Hematopoietic multipotent progenitor cell treated with erythropoietin and hydrocortisone succinate and interleukin-3 and kit ligand, for 6 days (in vitro differentiated cells): ENCODE results near the gene ANKRD12.
"Not testable (repeated sequence)": the region's sequence is repeated elsewhere in the genome, so short reads cannot be mapped to it uniquely, and the experiment has no call there.

ENCODE experiments used
- DNase-seq: peaks from one replicate; pipeline ENCODE4 v3.0.0-alpha.2; 2015

The ANKRD12 gene

DNA sequence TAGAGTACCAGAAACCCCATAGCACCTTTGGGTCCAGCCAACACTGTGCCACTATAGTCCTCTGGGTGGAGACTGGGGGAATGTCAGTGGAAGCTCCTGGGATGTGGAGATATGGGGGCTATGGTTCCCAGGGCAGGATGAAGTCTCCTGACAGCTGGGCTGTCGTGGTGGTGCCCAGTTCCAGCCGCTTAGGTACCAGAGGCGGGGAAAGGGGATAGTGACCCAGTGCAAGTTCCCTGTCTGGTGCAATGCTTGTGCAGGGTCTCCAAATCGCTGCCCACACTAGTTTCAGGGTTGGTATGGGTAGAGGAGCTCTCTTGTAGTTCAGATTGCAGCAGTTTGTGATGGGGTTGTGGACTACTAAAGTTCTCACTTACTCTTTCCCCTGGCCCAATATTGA is 97.9 kb downstream of the ANKRD12 start:
- no peak for DNase-seq

DNA sequence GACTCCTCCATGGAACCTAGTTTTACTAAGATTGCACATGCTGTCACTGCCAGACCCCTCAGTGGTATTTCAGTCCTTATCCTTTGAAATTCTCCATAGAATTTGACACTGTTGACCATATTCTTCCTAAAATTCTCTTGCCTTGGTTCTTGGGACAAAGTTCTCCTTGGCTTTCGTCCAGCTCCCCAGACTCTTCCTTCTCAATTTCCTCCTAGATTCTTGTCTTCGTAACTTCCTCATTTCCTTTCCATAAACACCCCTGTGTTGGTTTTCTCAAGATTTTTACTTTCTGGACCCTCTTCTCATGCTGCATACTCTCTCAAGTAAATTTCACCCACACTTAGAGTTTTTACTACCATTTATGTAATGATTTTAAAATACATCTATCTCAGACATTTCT is 101.4 kb downstream of the ANKRD12 start:
- no peak for DNase-seq

DNA sequence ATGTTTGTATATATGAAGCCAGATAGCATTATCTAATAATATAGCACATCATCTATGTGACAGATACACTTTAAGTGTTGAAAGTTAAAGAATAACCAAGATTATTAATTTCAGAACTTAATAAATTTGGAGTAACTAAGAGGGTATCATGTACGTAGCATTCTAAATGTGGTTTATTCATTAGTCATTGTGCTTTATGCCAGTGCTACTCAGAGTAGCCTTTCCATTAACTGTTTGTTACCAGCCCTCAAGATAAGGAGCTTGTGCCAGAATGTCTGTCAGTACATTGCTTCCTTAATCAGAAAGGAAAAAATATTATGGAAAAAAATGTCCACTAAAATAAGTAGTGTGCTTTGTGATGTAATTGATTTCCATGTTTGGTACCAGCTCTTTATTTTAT is 103.1 kb downstream of the ANKRD12 start:
- DNase-seq = peak; percentile 46

DNA sequence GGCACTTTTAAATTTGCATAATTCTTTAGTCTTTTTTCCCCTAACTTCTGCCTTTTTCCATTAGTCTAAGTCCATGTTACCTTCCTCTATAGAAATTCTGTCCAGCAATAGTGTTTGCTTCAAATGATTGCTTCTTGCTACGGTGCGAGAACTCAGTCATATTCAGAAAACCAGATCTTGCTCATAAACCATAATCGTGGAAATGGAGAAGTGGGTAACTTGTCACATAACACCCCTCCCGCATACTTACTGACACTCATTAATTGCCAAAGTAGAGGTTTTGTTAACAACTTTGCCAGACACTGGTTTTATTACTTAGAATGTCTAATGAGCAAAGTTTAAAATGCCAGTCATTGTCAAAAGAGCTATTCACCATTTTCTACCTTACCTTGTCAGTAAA is 103.7 kb downstream of the ANKRD12 start:
- DNase-seq = peak; percentile 28

DNA sequence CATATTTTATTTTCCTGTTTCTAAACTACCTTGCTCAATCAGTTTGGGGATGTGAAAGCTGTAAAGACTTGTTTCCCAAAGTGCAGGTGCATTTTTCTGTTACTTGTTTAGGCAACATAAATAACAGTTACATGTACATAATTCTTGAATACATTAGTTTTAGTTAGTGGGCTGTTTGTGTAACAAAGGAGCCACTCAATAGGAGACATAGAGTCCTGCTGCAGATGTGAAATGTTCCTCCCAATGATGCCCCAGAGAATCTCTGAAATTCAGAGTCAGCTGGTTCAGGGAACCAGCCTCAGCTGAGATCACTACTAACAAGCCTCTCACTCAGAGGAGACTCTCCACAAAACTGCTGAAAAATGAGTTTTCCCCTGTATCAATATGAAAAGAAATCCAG is 106.4 kb downstream of the ANKRD12 start:
- DNase-seq = no peak

DNA sequence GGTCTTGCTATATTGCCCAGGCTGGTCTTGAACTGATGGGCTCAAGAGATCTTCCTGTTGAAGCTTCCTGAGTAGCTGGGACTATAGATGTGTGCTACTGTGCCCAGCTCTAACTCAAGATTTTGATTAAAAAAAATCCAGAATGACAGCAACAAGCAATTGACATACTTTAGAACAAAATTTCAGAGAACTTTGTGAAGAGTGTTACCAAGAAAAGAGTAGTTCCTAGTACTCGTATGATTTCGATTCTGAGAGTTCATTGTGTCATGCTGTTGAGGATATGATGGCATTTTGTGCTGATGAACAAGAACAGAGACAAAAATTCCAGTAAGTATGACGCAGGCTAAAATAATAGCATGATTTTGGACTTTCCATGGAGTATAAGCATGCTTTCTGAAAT is 107.8 kb downstream of the ANKRD12 start:
- no peak for DNase-seq

DNA sequence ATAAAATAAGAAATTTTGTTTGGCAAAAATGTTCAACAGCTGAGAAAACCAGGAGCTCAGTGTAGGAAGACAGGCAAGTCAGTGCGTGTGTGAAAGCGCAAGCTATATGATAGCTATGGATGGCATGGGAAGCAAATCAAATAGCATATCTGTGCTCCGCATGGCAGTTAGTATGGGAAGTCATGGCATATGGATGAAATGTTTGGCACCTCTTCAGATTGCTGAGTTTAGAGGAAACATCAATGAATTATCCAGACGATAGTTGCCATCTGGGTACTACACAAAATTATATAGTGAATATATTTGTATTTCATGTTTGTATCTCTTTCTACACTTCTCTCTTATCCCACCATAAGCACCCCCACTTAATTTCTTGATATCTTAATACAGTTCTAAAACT is 112.1 kb downstream of the ANKRD12 start:
- no peak for DNase-seq

DNA sequence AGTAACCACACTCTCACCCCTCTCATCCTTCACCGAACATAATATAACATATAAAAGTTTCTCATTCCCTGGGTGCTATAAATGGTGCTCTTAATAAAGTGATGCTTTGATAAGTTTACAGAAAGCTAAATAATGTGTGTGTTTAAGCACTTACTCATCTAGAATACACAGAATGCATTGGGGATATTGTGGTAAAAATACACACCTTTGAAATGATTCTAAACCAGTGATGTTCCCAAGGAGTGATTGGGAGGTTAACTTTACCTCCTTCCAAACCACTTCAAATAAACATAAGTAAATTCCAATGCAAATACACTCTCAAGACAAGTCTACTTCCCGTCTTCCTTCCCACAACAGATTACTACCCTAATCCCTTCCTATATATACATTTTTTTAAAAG is 112.7 kb downstream of the ANKRD12 start:
- no peak for DNase-seq

DNA sequence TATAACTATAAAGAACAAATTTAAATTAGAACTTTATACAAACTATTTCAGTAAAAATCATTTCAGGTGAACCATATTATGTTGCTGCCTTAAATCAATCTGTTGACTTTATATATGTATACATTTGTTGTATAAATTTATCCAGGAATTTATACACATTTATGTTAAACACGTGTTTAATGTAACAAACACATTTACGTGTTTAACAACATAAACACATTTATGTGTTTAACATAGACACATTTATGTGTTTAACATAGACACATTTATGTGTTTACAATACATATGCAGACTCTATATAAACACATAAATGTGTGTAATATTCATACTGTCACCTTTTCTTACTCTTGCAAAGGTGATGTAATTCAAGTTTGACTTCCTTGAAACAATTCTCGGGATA is 122.6 kb downstream of the ANKRD12 start:
- no peak for DNase-seq

DNA sequence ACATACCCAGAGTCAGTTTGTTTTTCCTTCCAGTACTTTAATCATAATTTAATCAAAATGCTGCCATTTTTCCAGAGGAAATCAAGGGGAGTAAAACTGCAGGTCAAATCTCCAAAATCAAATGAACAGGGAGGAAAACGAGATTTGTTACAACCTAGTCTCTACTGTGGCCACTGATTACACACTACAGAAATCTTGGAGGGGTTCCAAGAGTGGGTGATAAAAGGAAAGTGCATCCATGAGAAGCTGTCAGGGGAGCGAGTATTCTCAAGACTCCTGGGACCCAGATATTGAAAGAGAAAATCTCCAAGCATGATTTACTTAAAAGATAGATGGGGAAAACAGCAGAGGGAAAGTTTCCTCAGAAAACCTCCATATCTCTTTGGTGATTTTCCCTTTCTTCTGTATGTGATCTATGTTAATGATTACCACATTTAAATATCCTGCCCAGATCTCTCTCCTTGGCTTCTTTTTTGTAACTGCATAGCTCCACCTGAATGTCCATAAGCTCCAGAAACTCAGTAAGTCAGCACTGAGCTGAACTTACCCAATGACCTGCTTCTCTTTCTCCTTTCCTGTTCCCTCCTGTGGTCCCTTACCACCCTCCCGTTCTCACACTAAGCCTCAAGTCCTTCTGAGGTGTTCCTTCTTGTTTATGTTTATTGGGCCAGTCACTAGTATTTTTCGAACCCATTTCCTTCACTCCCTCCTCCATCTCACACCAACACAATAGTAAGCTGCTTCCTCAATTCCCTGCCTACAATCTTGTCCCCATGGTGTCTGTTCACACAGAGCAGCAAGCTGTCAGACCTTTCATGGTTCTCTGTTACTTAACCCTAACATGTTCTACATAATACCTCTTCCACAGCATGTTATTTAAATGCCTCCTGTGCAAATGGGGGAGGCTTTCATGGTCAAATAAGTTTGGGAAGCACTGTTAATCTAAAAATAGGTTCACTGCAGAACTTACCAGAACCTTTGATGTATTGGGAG is 124.1 kb downstream of the ANKRD12 start:
- peak; percentile 17 for DNase-seq

DNA sequence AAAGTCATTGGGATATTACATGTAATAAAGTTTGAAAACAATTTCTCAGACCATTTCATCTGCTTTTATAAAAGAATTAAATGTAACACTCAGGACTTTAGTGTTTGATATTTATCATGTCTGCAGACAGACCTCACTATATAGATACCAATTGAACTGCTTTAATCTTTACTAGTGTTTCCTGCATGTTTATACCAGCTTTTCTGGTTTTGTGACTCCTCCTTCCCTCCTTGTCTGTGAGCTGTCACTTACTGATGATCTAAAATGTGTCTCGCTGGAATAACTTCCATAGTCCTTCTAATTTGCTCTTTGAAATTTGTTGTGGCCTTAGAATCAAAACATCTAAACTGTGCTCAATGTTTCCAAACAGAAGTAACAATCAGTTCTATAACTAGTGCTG is 126.7 kb downstream of the ANKRD12 start:
- no peak for DNase-seq

DNA sequence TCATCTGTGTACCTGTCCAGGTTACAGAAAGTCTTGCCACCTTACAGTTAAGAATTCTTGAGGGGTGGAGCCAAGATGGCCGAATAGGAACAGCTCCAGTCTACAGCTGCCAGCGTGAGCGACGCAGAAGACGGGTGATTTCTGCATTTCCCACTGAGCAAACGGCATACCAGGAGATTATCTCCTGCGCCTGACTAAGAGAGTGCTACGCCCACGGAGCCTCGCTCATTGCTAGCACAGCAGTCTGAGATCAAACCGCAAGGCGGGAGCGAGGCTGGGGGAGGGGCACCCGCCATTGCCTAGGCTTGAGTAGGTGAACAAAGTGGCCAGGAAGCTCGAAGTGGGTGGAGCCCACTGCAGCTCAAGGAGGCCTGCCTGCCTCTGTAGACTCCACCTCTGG is 128.2 kb downstream of the ANKRD12 start:
- not testable (repeated sequence) for DNase-seq

DNA sequence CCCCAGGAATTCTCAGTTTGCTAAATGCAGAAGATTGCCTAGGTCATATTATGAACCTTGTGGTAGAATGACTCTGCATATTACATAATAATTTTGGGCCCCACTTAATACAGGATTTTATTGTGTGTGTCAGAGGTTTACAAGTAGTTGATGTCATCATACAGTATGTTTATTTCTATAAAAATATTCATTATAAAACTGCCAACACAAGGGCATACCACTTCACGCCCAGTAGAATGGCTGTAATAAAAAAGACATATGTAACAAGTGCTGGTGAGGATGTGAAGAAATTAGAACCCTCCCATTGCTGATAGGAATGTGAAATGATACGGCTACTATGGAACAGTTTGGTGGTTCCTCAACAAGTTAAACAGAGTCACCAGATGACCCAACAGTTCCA is 136.6 kb downstream of the ANKRD12 start:
- DNase-seq = no peak

DNA sequence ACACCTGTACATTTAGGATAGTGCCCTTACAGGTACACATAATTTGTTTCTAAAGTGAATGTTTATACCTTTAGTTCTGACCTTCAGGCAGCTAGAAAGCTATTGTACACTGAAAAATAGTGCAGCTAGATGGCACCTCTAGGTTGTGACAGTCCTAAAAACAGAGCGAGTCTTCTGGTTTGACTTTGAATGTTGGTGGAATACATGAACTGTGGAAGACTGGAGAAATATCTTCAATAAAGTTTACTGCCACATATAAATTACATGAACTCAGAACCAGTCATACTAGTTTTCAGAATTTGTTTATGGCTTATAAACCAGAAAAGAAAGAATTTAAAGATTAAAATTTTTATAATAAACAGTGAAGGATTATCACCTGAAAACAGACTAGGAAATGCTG is 139.3 kb downstream of the ANKRD12 start:
- DNase-seq = no peak

DNA sequence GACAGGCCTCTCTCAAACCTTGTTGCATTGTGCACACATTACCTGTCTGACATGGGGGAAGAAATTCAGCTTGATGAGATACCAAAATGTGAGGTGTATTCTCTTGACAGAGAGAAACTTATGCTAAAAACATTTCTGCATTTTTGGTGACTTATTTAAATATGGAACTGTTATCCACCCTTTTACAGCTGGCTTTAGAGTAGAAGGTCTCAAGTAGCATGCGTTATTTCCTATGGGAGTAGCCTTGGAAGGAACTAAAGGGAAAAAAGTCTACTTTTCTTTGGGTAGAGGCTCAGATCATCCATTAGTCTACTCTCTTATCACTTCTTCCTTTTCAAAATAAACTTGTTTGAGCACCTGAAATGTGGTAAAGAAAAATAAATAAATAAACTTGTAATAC is 141.4 kb downstream of the ANKRD12 start:
- no peak for DNase-seq

DNA sequence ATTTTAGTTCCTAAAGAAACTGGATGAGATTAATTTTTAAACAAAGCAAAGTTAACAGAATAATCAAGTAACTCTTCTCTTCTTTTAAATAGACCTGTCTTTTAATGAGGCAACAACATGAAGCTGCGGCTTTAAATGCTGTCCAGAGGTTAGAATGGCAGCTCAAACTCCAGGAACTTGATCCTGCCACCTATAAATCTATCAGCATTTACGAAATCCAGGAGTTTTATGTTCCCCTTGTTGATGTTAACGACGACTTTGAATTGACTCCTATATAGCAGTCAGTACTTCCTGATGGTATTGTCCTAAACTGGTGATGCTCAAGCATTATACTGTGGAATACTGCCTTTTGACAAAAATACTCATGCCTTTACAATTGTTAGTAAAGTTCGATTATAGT is 144.3 kb downstream of the ANKRD12 start:
- no peak for DNase-seq

DNA sequence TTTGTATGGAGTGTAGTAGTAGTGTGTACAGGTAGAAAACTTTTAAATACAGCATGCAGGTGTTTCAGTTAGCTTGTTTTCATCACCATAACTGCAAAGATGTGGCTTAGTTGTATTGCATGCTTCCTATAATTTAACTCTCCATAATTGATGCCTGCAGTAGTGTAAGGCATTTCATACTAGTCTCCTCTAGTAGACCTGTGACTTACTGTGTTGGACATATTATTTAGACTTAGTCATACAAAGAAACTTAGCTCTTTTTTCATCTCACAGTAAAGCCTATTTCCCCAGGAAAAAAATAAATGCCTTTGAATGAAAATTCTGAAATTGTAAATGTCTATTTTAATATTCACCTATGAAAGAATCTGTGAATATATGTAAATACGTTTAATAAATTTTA is 145.2 kb downstream of the ANKRD12 start:
- DNase-seq = no peak

DNA sequence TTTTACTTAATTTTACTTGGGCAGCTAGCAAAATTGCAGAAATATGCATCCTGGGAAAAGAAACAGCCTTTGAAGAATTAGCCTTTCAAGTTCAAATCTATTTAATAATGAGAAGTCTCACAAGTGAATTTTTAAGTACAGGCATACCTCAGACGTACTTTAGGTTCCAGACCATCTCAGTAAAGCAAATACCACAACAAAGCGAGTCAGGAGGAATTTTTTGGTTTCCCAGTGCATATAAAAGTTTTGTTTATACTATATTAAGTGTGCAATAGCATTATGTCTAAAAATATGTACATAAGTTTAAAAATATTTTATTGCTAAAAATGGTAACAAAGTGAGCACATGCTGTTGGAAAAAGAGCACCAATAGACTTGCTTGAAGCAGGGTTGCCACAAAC is 147.2 kb downstream of the ANKRD12 start:
- no peak for DNase-seq

DNA sequence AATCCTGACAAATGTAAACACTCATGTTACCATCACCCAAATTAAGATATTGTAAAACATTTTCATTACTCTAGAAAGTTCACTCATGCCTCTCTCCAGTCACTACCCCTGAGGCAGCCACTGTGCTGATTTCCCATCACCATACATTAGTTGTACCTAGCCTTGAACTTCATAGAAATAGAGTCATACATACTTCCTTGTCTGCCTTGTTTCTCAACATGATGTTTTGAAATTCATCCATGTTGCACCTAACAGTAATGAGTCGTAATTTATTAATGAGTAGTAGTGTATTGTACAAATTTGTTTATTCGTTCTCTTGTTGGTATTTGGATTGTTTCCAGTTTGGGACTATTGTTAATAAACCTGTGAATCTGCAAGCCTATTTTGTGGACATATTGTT is 149.0 kb downstream of the ANKRD12 start:
- no peak for DNase-seq

DNA sequence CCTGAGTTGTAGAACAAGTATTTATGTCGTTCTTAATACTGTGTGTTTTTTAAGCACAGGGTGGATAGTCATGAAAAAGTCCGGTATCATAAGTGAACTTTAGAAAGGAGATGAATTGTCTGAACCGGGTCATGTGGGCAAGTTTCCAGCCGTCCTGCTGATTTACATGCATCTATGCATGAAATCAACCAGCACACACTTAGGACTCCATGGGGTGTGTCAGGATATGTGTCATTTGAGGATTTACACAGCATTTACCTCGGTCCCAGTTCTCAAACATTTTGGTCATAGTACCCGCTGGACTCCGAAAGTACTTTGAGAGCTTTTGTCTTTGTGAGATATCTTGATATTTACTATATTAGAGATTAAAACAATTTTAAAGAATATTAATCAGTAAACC is 150.5 kb downstream of the ANKRD12 start:
- no peak for DNase-seq

DNA sequence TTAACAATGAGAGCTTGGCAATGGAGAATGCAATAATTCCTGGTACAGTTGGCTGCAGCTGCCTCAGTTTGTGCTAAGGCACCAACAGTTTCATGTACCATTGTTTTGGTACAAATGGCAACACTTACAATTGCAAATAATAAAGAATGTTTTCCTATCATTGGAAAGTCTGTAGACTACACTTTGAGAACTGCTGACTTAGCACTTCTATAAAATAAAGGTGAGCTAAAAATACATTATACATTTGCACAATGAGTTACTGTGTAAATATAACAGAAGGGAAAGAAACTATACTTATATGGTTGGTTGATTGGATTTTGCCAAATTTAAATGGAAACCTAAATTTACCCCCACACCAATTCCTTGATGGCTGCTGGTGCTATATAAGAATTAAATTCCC is 153.1 kb downstream of the ANKRD12 start:
- no peak for DNase-seq

DNA sequence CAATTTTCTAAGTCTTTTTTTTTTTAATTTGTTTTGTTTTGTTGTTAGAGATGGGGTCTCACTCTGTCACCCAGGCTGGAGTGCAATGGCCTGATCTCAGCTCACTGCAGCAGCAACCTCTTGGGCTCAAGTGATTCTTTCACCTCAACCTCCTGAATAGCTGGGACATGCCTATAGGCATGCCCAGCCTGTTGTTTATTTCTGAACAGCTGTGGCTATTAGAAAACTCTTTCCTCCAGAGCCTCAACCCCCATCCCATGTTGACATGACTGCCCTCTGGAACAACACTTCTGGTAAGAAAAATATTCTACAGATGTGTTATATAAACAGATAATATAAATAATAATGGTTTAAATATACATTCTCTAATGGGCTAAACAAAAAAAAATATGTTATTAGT is 153.6 kb downstream of the ANKRD12 start:
- DNase-seq = no peak

DNA sequence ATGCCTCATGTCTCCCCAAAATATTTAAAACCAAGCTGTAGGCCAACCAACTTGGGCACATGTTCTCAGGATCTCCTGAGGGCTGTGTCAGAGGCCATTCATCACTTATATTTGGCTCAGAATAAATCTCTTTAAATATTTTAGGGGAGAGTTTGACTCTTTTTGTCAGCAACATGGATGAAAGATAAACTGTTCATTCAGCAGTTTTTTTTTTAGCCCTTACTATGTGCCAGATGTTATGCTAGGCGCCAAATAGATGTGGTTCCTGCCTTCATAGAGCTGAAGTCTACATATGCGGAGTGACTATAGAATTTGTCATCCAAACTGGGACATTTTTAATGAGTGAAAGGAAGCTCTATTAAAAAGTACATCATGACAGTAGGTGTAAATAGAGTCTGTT is 155.5 kb downstream of the ANKRD12 start:
- no peak for DNase-seq

DNA sequence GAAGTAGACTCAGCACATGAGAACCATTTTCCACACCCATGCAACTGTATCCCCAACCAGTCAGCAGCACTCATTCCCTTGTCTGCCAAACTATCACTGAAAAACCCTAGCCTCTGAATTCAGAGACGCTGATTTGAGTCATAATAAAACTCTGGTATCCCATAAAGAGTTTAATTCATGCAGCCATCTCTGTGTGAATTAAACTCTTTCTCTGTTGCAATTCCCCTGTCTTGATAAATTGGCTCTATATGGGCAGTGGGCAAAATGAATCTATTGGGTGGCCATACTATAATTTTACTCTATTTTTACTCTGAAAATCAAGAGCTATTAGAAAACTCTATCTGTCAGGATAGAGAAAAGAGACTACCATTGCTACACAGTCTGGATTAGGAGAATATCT is 157.4 kb downstream of the ANKRD12 start:
- no peak for DNase-seq
